ENCODE measurements around the gene SPINDOC.

- no peak for TF ChIP-seq POLR2A (IDR thresholded peaks at IDR 0.05)
- no peak for TF ChIP-seq CTCF (IDR thresholded peaks at IDR 0.05)
- no peak for TF ChIP-seq POLR2AphosphoS5 (IDR thresholded peaks at IDR 0.05)
Measured at GRCh38 chr11:63765688-63766241, 47.5 kb upstream of the SPINDOC start.

Data from prostate gland (tissue), 2 donors.